Right cardiac atrium (tissue), 5 donors: Measurements from ENCODE around the gene VSTM4. TPM values are rescaled to one million over a fixed set of nuclear protein-coding genes. Genes with fewer than 3 reads are reported as not detected.
A peak's percentile ranks its signal among the peaks of the same experiment; 100 is the strongest.

ENCODE experiments used
- ATAC-seq, 2 donors: fragments of 200-7000 bp; cut with Tn5 transposase; one replicate each; pipeline versions ENCODE4 v1.8.0 to v1.9.1; 2020; ENCODE audit warnings: moderate library complexity in 2 of 2, mild to moderate bottlenecking in 1 of 2
- DNase-seq, 3 donors: peaks; one replicate each; pipeline ENCODE4 v3.0.0-alpha.2; 2020
- H3K27ac ChIP-seq: one replicate; pipeline ENCODE4 v1.5.1; 2013; ENCODE audit warnings: mild to moderate bottlenecking, low read length, control low read depth, moderate library complexity
- H3K27me3 ChIP-seq: one replicate; pipeline ENCODE4 v1.6.1; 2013; ENCODE audit not compliant: control insufficient read depth, insufficient read depth
- H3K4me1 ChIP-seq: one replicate; pipeline ENCODE4 v1.6.1; 2013; ENCODE audit warnings: low read length; ENCODE audit not compliant: control insufficient read depth, insufficient read depth
- H3K4me3 ChIP-seq: one replicate; pipeline ENCODE4 v1.5.1; 2013; ENCODE audit warnings: low read length, control low read depth
- H3K9me3 ChIP-seq: one replicate; pipeline ENCODE4 v1.6.1; 2013; ENCODE audit warnings: low read length; ENCODE audit not compliant: control insufficient read depth
- WGBS: extraction: QIAGEN DNeasy Blood & Tissue Kit; methylation state at CpG from one replicate; pipeline ENCODE4 v1.1.7; 2013; 5-methylcytosine and 5-hydroxymethylcytosine counted together
- intact Hi-C, 4 donors: fragments of 100-400 bp; cut with DNase I; formaldehyde crosslinking; loops; one replicate each; pipeline versions ENCODE4 v1.11.0 to v1.14.0; 2022 to 2023
- polyA plus RNA-seq: library from polyadenylated mRNA; stranded (reverse); fragments of 200-250 nt; gene quantifications from one replicate; pipeline ENCODE4 v1.2.3, GENCODE V29; 2013
- total RNA-seq, 4 donors: library from RNA; stranded (reverse); fragmentation: NEBNext Ultra II Directional; extraction: Animal tissue kit (Norgen Biotek cat#: 25700); gene quantifications; one replicate each; pipeline ENCODE4 v1.2.1, GENCODE V29; 2021
- donor health status: healthy with polysubstance abuse.
- donor health status: DM: no; HTN: yes; CAD: no.
- donor health status: DM: no; HTN: no; CAD: no.
- donor health status: DM: no; HTN: yes; CAD: no; lungs with severe emphysema.
- donor health status: DM: yes; HTN: yes; CAD: no.

The VSTM4 gene
- total and polyA plus RNA-seq, 5 donors = 9.9 to 23.8 (median 21.4) TPM

DNA sequence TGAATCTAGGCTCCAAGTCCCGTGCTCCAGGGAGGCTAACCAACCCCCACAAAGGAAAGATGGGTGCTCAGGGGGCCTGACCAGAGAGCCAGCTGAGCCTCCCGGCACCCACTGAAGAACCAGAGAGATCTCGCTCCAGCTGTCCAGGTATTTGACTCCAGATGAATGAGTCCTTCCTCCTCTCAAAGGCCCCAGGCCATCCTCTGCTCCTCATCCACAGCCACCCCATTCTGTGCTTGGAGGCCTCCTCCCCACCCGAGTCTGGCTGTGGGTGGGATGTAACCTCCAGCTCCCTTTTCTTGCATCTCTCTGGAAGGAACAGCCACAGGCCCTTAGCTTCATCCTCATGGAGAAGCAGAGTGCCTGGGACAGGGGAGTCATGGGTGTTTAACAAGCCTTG lies 44.6 kb downstream of the VSTM4 start:
- Histone ChIP-seq H3K4me1 (peaks cover 10% of the 10 kb centered on the region), H3K27me3 (no peaks in the 10 kb centered on the region), H3K9me3 (no peaks in the 10 kb centered on the region), H3K27ac (no peak overlapping the region), H3K4me3 (no peak overlapping the region)
- DNase-seq = no peak
- WGBS = 86% methylated on average over 4 of the region's 4 CpGs
- intact Hi-C loops = no loop called here
- peak in 1 of 2 donors; percentile 6 for ATAC-seq

DNA sequence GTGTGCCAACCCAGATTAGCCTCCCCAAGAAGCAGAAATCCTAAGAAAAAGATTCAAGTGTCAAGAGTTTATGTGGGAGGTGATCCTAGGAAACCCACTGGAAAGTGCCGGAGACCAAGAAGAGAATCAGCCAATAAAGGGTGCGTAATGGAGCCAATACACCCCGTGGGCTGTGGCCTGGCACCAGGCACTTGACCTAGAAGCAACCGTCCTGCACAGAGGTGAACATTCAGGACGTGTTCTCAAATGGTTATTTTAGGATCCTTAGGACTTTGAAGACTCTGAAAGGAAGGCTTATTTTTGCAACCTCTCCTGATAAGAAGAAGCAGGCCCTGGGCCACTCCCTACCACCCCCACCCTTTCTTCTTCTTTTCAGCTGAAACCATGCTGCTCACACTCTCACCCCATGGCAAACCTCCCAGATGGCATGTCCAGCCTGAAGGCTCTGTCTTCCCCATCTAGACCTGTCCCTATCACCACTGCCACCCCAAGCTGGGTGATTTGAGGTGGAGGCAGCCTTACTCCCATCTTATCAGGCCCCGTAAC lies 46.6 kb downstream of the VSTM4 start:
- Histone ChIP-seq H3K27ac (no peak overlapping the region), H3K9me3 (no peaks in the 10 kb centered on the region), H3K4me1 (peaks cover 10% of the 10 kb centered on the region), H3K27me3 (no peaks in the 10 kb centered on the region), H3K4me3 (no peak overlapping the region)
- no peak for DNase-seq
- WGBS = 64% methylated on average over 6 of the region's 6 CpGs
- no peak for ATAC-seq
- intact Hi-C loops = no loop called here

DNA sequence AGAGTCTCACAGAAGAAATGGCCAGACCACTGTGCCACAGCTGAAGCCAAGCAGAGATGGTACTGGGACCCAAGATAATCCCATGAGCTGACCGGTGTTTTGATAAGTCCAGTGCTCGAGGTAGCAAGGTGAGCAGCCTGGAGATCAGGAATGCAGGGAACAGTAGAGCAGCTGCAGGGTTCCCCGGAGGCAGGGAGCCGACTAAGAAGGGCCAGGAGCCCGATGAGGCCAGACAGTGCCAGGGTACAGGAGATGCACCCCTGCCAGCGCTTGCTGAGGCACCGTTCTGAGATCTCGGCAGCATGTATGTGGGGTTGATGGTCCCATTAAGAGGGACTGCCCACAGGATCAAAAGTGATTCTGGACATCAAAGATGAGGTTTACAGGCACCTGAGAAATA lies 47.1 kb downstream of the VSTM4 start:
- DNase-seq (no peak), ATAC-seq (no peak)
- no peaks in the 10 kb centered on the region for H3K9me3 ChIP-seq
- no peak overlapping the region for H3K4me3 ChIP-seq
- peaks cover 10% of the 10 kb centered on the region for H3K4me1 ChIP-seq
- 96% methylated on average over 8 of the region's 8 CpGs for WGBS
- H3K27ac ChIP-seq = no peak overlapping the region
- intact Hi-C loops = no loop called here
- H3K27me3 ChIP-seq = no peaks in the 10 kb centered on the region

DNA sequence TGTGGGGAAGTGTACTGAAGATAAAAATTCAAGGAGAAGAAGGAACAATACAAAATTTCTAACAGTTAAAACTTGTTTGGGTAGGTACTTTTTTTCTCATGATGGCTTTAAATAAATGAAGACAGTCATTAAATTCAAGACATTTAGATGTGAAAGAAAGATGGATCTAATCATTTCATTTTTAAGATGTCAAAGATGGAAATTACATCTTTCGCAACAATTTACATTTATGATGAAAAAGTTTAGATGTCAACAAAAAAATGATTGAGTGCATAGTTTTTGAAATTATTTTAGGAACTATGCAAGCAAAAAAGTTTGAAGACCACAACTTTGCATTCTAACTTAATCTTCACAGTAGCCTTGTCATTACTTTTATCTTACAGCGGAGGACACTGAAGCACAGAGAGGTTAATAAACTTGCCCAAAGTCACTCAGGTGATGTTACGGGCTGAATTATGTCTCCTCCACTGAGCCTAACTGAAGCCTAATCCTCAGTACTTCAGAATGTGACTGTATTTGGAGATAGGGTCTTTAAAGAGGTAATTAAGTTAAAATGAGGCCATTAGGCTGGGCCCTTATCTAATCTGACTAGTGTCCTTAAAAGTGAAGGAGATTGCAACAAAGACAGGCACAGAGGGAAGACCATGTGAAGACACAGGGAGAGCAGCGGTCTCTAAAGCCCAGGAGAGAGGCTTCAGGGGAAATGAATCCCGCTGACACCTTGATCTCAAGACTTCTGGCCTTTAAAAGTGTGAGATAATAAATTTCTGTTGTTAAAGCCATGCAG lies 48.2 kb downstream of the VSTM4 start:
- Histone ChIP-seq H3K4me3 (no peak overlapping the region), H3K27me3 (no peaks in the 10 kb centered on the region), H3K27ac (no peak overlapping the region), H3K9me3 (no peaks in the 10 kb centered on the region), H3K4me1 (peaks cover 10% of the 10 kb centered on the region)
- no peak for DNase-seq
- ATAC-seq = no peak
- intact Hi-C loops = no loop called here
- WGBS = 90% methylated on average over 5 of the region's 5 CpGs

DNA sequence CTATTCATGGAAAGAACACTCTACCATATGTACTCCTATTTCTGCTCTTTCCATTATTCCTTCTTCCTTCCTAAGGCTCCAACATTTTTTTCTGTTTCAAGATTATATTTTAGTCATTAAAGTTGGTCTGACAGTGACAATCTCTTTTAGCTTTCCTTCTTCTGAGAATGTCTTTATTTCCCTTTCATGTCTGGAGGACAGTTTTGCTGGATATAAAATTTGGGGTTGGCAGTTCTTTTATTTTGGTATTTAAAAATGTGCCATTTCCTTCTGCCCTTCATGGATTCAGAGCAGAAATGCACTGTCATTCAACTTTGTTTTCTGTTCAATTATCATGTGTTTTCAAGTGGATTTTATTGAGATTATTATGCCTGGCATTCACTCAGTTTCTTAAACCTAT lies 53.1 kb downstream of the VSTM4 start:
- no peak overlapping the region for H3K27ac ChIP-seq
- H3K4me3 ChIP-seq = no peak overlapping the region
- no peak for ATAC-seq
- DNase-seq = no peak
- H3K9me3 ChIP-seq = no peaks in the 10 kb centered on the region
- intact Hi-C loops = no loop called here
- no peaks in the 10 kb centered on the region for H3K27me3 ChIP-seq
- H3K4me1 ChIP-seq = peaks cover 6% of the 10 kb centered on the region

DNA sequence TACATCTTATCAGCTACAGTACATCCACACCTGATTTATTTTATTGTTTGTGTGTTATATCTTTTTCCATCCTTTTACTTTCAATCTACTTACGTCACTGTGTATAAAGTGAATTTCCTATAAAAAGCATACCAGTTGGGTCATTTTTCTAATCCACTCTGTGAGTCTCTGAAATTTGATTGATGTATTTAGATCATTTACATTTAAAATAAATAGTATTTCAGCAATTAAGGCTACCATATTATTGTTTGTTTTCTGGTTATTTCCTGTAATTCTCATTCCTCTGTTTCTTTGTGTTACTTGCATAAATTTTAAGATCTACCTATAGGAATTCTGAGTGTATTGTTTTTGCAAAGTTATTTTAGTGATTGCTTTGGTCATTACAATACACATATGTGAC lies 53.7 kb downstream of the VSTM4 start:
- no peak overlapping the region for H3K4me3 ChIP-seq
- no peaks in the 10 kb centered on the region for H3K27me3 ChIP-seq
- DNase-seq (no peak), ATAC-seq (no peak)
- no peak overlapping the region for H3K27ac ChIP-seq
- no peaks in the 10 kb centered on the region for H3K9me3 ChIP-seq
- intact Hi-C loops = no loop called here
- H3K4me1 ChIP-seq = peaks cover 7% of the 10 kb centered on the region
- WGBS = 97% methylated on average over 1 of the region's 1 CpG

DNA sequence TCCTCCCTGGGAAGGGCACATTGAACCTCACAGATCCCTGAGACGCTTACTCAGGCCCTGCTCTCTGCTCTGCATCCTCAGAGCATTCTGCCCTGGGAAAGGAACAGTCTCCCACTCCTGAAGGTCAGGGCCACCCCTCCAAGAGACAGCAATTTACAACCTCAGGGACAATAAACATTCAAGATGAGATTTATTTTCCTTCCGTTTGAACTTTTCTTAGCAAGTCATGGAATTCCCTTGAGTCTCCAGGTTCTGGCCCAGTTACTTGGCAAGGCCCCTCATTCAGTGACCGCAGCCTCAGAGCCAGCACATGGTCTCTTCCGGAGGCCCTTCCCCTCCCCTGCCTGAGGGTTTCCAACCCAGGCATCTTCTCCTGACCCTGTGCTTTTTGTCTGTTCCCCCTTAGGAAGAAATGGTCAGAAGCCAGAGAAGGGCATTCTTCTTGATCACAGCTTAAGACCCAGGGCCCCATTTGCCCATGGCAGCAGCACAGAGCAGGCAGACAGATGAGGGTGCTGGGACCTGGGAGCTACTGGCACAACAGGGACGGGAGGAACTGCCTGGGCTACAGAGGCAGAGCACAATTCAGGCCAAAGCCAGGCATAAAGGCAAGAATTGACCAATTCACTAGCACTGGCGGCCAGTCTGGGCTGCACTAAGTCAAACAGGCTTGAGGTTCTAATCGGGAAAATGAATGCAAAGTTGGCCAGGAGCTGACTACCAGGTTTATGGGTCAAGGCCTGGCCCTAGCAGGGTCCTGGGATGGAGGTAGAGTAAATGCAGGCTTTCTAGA lies 56.7 kb downstream of the VSTM4 start:
- Histone ChIP-seq H3K27me3 (no peaks in the 10 kb centered on the region), H3K4me1 (peaks cover 31% of the 10 kb centered on the region), H3K9me3 (no peaks in the 10 kb centered on the region), H3K27ac (peak overlapping the region; percentile 12), H3K4me3 (no peak overlapping the region)
- intact Hi-C loops = no loop called here
- 51% methylated on average over 7 of the region's 7 CpGs for WGBS
- DNase-seq (peak; percentile 51 to 77 (median 66)), ATAC-seq (peak; percentile 64 to 70)

DNA sequence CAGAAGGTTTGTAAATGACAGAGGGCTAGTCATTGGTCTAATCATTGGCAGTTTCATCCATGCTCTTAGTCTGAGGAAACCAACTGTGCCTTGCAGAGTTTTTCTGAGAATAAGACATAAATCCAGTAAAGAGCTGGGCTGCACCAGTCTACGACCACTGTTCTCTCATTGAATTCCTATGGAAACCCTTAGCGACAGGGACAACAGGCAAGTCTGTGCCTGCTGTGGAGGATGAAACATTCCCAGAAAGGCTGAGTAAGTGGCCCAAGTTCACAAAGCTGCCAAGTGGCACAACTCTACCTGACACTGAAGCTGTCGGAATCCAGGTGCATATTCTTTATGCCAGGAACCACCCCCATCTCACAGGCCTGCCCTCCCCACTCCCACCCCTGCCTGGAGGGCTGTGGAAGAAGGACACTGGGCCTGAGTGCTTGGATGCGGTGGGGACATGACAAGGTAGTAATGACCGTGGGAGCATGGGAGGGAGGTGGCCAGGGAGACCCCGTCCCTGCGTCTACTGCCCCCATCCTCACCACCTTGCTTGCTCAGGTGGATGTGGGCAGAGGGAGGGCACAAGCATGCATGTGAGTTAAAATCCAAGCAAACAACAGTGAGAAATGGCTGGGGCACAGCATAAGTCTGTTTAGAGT lies 58.0 kb downstream of the VSTM4 start:
- 97% methylated on average over 7 of the region's 7 CpGs for WGBS
- intact Hi-C loops = no loop called here
- Histone ChIP-seq H3K4me1 (peaks cover 37% of the 10 kb centered on the region), H3K9me3 (no peaks in the 10 kb centered on the region), H3K27ac (no peak overlapping the region), H3K27me3 (no peaks in the 10 kb centered on the region), H3K4me3 (no peak overlapping the region)
- ATAC-seq = no peak
- no peak for DNase-seq

DNA sequence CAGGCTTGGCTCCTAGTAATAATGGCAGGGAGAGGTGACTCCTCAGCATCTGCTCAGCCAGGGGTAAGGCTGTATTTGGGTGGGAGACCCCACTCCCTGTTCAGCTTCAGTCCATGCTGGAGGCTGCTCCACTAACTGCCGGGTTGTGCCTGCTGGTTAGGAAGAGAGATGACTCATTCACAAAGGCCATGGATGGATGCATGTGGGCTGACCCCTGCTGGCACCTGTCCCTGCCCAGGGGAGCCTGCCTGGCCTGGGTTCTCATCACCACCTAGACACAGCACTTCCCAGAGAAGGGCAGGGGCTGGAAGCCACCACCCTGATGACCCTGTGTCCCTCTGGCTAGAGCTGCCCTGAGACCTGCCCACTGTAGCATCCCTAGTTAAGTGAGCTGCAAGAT lies 59.0 kb downstream of the VSTM4 start:
- H3K27ac ChIP-seq = no peak overlapping the region
- H3K4me1 ChIP-seq = peaks cover 37% of the 10 kb centered on the region
- H3K27me3 ChIP-seq = no peaks in the 10 kb centered on the region
- 66% methylated on average over 1 of the region's 1 CpG for WGBS
- H3K4me3 ChIP-seq = no peak overlapping the region
- no peaks in the 10 kb centered on the region for H3K9me3 ChIP-seq
- peak; percentile 10 to 37 for ATAC-seq
- intact Hi-C loops = no loop called here
- DNase-seq = no peak

DNA sequence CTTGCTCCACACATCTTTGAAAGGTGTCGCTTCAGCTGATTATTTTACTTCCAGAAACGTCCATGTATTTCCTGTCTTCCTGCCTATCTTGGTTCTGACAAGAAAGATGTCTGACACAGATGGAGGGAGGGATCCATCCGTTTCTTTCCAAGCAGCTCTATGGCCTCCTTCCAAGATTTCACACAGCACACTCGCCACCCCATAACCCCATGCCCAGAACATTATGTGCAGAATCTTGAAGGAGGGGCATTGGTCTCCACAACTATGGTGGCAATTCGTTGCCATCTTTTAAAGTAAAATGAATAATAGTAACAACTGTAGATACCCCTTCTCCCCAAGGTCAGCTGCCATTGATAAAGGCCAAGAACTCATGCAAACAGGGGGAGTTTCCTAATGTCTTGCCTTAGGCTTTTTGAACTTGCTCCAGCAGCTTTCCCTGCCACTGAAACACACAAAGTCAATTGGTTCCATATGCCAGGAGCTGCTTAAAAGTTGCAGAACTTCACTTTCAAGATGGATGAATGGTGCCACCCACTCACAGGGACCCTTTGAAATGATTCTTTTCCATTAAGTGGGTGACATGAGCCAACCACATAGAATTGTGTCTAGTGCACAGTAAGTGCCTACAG lies 60.0 kb downstream of the VSTM4 start:
- Histone ChIP-seq H3K9me3 (no peaks in the 10 kb centered on the region), H3K4me1 (peaks cover 37% of the 10 kb centered on the region), H3K27me3 (no peaks in the 10 kb centered on the region), H3K4me3 (no peak overlapping the region), H3K27ac (no peak overlapping the region)
- no peak for DNase-seq
- intact Hi-C loops = no loop called here
- WGBS = 39% methylated on average over 5 of the region's 5 CpGs
- peak in 1 of 2 donors; percentile 35 for ATAC-seq
